ENCODE results near the gene GET4.

DNA sequence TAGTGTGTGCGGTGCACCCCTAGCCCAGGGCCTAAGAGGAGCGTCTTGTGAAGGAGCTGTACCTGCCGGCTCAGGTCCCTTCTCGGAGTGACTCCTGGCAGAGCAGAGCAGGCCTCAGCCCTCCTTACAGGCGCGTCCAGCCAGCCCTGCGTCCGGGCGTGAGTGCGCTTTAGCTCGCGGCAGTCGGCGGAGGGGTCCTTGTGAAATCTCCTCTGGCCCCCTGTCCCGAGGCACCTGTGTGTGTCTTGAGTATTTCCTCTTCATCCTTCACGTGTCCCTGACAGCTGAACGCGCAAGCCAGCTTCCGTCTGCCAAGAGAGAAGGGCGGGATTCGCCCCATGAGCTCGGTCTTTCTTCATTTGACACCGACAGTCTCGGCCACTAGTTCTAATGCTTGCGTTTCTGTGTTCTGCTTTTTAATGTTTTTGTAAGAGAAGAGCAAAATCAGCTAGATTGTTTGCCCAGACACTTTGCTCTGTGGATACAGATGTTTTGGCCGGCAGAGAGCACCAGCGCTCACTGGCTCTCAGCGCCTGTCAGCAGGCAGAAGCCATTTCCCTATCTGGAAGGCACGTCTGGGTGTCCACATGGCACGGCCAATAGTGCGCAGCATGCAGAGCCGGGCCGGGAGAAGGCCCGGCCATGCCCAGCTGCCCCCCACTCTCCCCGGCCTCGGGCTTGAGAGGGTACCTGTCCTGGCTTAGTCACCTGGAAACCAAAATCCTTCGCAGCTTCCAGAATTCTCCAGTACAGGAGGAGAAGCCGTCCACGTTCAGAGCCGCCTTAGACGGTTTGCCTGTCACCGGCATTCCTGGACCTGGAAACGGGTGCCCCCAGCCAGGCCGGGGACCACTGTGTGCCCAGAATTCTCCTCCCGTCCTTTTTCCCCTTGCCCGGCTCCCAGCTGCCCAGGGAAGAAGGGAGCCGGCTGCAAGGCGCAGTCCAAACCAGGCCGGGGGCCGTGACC is 7.0 kb downstream of the GET4 start:
- TF ChIP-seq, protein P1, sequence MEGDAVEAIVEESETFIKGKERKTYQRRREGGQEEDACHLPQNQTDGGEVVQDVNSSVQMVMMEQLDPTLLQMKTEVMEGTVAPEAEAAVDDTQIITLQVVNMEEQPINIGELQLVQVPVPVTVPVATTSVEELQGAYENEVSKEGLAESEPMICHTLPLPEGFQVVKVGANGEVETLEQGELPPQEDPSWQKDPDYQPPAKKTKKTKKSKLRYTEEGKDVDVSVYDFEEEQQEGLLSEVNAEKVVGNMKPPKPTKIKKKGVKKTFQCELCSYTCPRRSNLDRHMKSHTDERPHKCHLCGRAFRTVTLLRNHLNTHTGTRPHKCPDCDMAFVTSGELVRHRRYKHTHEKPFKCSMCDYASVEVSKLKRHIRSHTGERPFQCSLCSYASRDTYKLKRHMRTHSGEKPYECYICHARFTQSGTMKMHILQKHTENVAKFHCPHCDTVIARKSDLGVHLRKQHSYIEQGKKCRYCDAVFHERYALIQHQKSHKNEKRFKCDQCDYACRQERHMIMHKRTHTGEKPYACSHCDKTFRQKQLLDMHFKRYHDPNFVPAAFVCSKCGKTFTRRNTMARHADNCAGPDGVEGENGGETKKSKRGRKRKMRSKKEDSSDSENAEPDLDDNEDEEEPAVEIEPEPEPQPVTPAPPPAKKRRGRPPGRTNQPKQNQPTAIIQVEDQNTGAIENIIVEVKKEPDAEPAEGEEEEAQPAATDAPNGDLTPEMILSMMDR (IDR thresholded peaks at IDR 0.05) = no peak
- no peak for TF ChIP-seq POLR2A (IDR thresholded peaks at IDR 0.05)

All from lower leg skin (tissue), 3 donors.